Measurements from ENCODE around the gene KCNJ2.

The KCNJ2 gene

GRCh38 chr17:70204431-70204830, 35.1 kb downstream of the KCNJ2 start:
- TF ChIP-seq TCF12 (IDR thresholded peaks at IDR 0.05; ENCODE audit: low read depth) = no peak
- no peak for TF ChIP-seq CREB1 (IDR thresholded peaks at IDR 0.05; ENCODE audit: low read depth)
- no peak for TF ChIP-seq FOXM1 (IDR thresholded peaks at IDR 0.05; ENCODE audit: borderline replicate concordance, low read depth)
- TF ChIP-seq TAF1 (IDR thresholded peaks at IDR 0.05; ENCODE audit: low read depth) = no peak
- no peak for TF ChIP-seq EP300 (IDR thresholded peaks at IDR 0.05; ENCODE audit: borderline replicate concordance)
- no peak for TF ChIP-seq NFIC (IDR thresholded peaks at IDR 0.05)
- no peak for TF ChIP-seq REST (IDR thresholded peaks at IDR 0.05; ENCODE audit: low read depth)
- TF ChIP-seq MAX (IDR thresholded peaks at IDR 0.05) = no peak
- TF ChIP-seq CEBPB (IDR thresholded peaks at IDR 0.05) = no peak
- no peak for TF ChIP-seq ZBTB7A (IDR thresholded peaks at IDR 0.05; ENCODE audit: low read depth)
- TF ChIP-seq YY1 (IDR thresholded peaks at IDR 0.05; ENCODE audit: low read depth) = no peak
- no peak for TF ChIP-seq EGR1 (IDR thresholded peaks at IDR 0.05)
- no peak for TF ChIP-seq USF1 (IDR thresholded peaks at IDR 0.05)
- TF ChIP-seq RAD21 (IDR thresholded peaks at IDR 0.05; ENCODE audit: low read depth) = no peak
- no peak for TF ChIP-seq TEAD4 (IDR thresholded peaks at IDR 0.05)

- TF ChIP-seq CREB1 (IDR thresholded peaks at IDR 0.05; ENCODE audit: low read depth) (no peak), YY1 (IDR thresholded peaks at IDR 0.05; ENCODE audit: low read depth) (no peak), REST (IDR thresholded peaks at IDR 0.05; ENCODE audit: low read depth) (no peak), TEAD4 (IDR thresholded peaks at IDR 0.05) (no peak), EP300 (IDR thresholded peaks at IDR 0.05; ENCODE audit: borderline replicate concordance) (no peak), USF1 (IDR thresholded peaks at IDR 0.05) (no peak), FOXM1 (IDR thresholded peaks at IDR 0.05; ENCODE audit: borderline replicate concordance, low read depth) (no peak), NFIC (IDR thresholded peaks at IDR 0.05) (no peak), MAX (IDR thresholded peaks at IDR 0.05) (no peak), CEBPB (IDR thresholded peaks at IDR 0.05) (no peak), TAF1 (IDR thresholded peaks at IDR 0.05; ENCODE audit: low read depth) (no peak), EGR1 (IDR thresholded peaks at IDR 0.05) (no peak), RAD21 (IDR thresholded peaks at IDR 0.05; ENCODE audit: low read depth) (no peak), TCF12 (IDR thresholded peaks at IDR 0.05; ENCODE audit: low read depth) (no peak), ZBTB7A (IDR thresholded peaks at IDR 0.05; ENCODE audit: low read depth) (no peak)
These were observed 36.1 kb downstream of the KCNJ2 start for GRCh38 chr17:70205401-70205800.

- TF ChIP-seq YY1 (IDR thresholded peaks at IDR 0.05; ENCODE audit: low read depth) = no peak
- no peak for TF ChIP-seq REST (IDR thresholded peaks at IDR 0.05; ENCODE audit: low read depth)
- TF ChIP-seq EP300 (IDR thresholded peaks at IDR 0.05; ENCODE audit: borderline replicate concordance) = no peak
- no peak for TF ChIP-seq RAD21 (IDR thresholded peaks at IDR 0.05; ENCODE audit: low read depth)
- TF ChIP-seq USF1 (IDR thresholded peaks at IDR 0.05) = no peak
- TF ChIP-seq CEBPB (IDR thresholded peaks at IDR 0.05) = no peak
- TF ChIP-seq ZBTB7A (IDR thresholded peaks at IDR 0.05; ENCODE audit: low read depth) = no peak
- no peak for TF ChIP-seq FOXM1 (IDR thresholded peaks at IDR 0.05; ENCODE audit: borderline replicate concordance, low read depth)
- no peak for TF ChIP-seq MAX (IDR thresholded peaks at IDR 0.05)
- no peak for TF ChIP-seq EGR1 (IDR thresholded peaks at IDR 0.05)
- TF ChIP-seq TCF12 (IDR thresholded peaks at IDR 0.05; ENCODE audit: low read depth) = no peak
- TF ChIP-seq CREB1 (IDR thresholded peaks at IDR 0.05; ENCODE audit: low read depth) = no peak
- no peak for TF ChIP-seq TAF1 (IDR thresholded peaks at IDR 0.05; ENCODE audit: low read depth)
- TF ChIP-seq NFIC (IDR thresholded peaks at IDR 0.05) = no peak
- TF ChIP-seq TEAD4 (IDR thresholded peaks at IDR 0.05) = no peak
These were observed 37.2 kb downstream of the KCNJ2 start for GRCh38 chr17:70206361-70207010.
